Stimulated activated CD4-positive, alpha-beta T cell treated with anti-CD3 and anti-CD28 coated beads, Interleukin-12 subunit alpha, Interleukin-12 subunit beta, amount 100 ng/mL, for 48 hours (primary cell): ENCODE measurements around the gene AVPI1.
A peak's percentile ranks its signal among the peaks of the same experiment; 100 is the strongest.
"Not testable (repeated sequence)": the region's sequence is repeated elsewhere in the genome, so short reads cannot be mapped to it uniquely, and the experiment has no call there.

ENCODE experiments used
- DNase-seq, 3 donors: peaks; one replicate each; pipeline ENCODE4 v3.0.0-alpha.2; 2020; ENCODE audit warnings: low read depth in 2 of 3, low spot score in 1 of 3

The AVPI1 gene

GRCh38 chr10:97683556-97684367 is 3.3 kb downstream of the AVPI1 start:
- DNase-seq: no peak

DNA sequence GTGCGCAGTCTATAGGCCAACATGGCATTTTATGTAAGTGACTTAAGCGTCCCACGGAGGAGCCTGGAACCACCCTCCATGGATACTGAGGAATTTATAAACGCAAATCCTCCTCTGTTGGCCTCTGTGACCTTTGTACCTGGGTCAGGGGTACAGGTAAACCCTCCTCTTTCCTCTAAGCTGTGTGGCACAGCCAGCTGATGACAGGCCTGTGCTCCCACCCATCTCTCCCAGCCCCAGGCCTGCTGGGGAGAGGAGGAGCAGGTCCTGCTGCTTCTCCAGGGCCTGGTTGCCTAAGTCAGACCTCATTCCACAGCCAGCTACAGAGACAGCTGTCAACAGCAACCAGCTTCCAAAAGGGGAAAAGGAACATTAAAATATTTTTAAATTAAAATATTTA is 5.0 kb downstream of the AVPI1 start:
- DNase-seq: no peak

DNA sequence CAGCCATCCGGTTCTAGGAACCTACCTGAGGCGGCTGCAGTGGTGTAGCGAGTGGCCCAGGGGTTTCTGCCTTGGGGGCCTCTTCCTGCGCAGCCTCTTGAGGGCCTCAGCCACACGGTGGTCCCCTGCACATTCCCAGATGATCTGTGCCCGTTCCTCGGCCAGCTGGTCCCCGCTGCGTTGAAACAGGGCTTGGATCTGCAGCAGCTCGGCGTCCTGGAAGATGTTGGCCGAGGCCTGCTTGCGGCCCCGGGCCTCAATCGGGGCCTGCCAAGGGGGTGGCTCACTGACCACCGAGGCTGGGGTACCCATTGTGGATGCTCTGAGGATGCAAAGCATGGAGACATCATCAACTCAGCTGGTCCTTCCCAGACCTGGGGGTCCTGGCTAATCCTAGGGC is 7.4 kb downstream of the AVPI1 start:
- no peak for DNase-seq

- peak in 1 of 3 donors; percentile 18 for DNase-seq
Observed at GRCh38 chr10:97676770-97677581, 10.1 kb downstream of the AVPI1 start.

DNA sequence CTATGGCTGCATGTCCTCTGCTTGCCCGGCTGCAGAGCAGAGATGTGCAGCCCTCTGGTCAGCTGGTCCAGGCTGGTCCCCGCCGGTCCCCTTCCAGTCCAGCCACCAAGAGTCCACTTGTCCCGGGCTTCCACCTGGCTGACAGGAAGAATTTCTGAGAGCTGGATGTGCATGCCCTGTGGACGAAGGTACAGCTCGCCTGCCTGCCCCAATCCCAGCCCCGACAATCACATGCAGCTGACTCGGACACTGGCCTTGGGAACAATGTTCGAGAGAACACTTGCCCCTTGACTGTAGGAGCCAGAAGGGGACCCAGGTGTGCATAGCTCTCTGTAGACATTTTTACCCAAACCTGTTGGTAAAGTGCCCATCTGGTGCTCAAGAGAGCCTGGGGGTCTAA is 11.8 kb downstream of the AVPI1 start:
- no peak for DNase-seq

GRCh38 chr10:97673736-97674525 is 13.1 kb downstream of the AVPI1 start:
- DNase-seq: no peak

DNA sequence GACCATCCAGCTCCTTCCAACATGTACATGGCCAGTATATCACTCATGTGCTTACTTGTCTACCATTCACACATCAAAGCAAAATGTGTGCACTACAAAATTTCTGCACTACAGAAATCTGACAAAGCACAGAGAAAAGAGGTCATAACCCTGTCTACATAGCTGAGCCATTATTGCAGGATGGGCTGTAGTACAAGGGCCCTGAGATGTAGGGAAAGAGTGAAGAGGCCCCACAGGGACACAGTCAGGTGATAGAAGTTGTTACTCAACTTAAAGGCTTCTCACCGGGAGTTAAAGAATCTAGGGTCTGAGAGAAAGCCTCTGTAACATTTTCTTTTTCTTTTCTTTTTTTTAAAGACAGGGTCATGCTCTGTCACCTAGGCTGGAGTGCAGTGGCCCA is 17.5 kb downstream of the AVPI1 start:
- DNase-seq: no peak

DNA sequence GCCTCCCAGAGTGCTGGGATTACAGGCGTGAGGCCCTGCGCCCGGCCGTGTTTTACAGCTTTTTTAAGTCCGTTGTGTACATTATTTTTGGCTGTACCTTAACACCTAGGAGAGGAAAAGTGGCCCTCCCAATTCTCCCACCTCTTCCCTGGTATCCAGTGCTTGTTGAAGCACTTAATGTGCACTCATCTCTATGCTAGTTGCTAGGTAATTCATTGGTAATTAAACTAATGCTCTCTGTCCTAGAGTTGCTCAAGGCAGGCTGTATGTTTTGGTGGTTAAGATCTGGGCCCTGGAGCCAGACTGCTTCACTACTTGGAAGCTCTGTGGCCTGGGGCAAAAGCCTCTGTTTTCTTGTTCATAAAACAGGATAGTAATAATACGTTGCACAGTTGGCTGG is 19.6 kb downstream of the AVPI1 start:
- DNase-seq: no peak

DNA sequence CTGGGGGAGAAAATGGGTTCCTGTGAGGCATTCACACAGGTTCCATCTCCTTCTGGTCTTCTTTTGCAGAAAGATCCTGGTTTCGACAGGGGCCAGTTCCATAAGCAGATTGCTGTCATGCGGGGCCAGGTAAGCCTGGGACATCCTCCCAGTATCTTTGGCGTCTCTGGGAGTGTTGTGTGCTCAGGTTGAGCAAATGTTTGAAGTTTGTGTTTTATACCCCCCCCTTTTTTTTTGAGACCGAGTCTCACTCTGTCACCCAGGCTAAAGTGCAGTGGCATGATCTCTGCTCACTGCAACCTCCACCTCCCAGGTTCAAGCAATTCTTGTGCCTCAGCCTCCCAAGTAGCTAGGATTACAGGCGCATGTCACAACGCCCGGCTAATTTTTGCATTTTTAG is 20.0 kb downstream of the AVPI1 start:
- no peak for DNase-seq

GRCh38 chr10:97664282-97664850 is 22.7 kb downstream of the AVPI1 start:
- DNase-seq: no peak

- no peak for DNase-seq
Observed at GRCh38 chr10:97659589-97659988, 27.5 kb downstream of the AVPI1 start.

DNA sequence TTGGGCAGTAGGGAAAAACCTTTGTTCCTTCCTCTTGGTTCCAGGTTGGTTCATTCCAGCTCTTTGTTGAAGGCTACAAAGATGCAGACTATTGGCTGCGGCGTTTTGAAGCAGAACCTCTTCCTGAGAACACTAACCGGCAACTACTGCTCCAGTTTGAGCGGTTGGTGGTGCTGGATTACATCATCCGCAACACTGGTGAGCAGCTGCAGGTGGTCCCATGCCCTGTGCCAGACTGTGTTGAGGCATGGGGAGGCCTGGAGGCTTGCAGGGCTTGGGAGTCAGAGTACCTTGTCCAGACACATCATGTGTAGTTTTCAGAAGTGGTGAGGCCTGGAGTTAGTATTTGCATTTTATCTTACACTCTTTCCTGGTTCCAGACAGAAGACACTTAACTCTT is 30.3 kb downstream of the AVPI1 start:
- no peak for DNase-seq

DNA sequence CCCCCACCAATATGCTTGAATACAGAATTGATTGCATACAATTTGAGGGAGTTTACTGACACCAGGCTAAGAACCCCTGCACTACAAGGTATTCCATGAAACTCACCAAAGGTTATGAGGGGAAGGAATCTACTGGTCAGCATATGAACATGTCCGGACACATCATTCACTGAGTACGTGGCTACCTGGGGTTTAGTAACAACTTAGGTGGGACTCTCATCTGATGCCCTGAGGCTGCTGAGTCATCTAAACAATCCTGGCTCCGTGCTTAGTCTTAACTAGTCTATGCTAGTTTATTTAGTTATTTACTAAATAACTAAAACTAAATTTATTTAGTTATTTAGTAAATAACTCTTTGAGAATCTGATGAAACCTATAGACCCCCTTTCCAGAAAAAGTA is 35.3 kb downstream of the AVPI1 start:
- no peak for DNase-seq

GRCh38 chr10:97650726-97651125 is 36.3 kb downstream of the AVPI1 start:
- DNase-seq: no peak

GRCh38 chr10:97649405-97649750 is 37.7 kb downstream of the AVPI1 start:
- DNase-seq: not testable (repeated sequence)

DNA sequence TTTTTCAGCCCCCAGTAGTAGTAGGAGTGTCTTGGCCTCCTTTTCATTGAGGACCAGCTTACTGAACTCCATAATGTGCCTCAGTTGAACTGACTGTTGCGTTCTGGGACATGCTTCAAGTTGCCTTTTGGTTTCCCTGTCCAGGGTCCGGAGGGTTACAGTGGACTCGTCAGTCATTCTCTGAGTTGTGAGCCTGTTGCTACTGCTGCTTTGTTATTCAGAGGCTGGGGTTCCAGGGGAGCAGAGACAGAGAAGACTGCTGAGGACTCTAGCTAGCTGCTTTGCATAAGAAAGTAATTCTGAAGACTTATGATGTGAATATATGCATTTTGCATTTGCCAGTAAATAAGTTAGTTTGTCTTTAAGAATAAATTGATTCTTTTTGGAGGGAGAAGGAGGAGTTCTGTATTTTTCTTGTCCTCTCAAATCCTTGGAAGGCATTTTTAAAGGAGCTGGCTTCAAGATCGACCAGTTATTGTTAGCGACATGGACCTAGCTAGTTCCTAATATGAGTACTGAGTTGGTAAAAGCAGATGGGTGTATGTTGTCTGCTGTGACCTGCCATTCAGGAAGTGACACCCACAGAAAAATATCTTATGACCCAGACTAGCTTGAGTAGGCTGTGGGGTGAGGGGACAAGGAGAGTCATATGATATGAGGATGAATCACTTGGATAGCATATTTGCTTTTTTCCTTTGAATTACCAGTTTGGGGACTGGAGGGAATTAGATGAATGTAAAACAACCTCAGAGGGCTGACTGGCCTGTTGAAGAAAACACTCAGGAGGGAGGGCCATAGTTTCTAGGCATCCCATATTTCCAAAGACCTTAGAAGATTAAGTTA is 38.3 kb downstream of the AVPI1 start:
- peak; percentile 16 to 25 (median 24) for DNase-seq

GRCh38 chr10:97647556-97647955 is 39.5 kb downstream of the AVPI1 start:
- DNase-seq: no peak

DNA sequence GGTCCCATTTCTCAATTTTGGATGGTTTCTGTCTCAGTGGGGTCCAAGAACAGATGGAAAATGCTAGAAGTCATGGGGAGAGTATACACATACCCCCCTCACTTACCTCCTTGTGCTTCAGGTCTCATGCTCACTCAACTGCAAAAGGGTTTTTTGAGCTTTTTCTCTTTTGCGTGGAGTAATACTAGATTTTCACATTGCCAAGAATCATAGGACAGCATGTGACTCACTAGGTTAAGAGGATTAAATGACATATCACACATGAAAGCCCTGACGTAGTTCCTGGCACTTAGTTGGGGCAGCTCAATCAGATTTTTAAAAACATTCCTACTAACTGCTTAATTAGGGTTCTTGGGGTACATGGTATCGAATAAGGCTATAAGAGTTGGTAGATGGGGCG is 42.1 kb downstream of the AVPI1 start:
- DNase-seq: no peak

GRCh38 chr10:97643441-97643985 is 43.5 kb downstream of the AVPI1 start:
- DNase-seq: no peak

DNA sequence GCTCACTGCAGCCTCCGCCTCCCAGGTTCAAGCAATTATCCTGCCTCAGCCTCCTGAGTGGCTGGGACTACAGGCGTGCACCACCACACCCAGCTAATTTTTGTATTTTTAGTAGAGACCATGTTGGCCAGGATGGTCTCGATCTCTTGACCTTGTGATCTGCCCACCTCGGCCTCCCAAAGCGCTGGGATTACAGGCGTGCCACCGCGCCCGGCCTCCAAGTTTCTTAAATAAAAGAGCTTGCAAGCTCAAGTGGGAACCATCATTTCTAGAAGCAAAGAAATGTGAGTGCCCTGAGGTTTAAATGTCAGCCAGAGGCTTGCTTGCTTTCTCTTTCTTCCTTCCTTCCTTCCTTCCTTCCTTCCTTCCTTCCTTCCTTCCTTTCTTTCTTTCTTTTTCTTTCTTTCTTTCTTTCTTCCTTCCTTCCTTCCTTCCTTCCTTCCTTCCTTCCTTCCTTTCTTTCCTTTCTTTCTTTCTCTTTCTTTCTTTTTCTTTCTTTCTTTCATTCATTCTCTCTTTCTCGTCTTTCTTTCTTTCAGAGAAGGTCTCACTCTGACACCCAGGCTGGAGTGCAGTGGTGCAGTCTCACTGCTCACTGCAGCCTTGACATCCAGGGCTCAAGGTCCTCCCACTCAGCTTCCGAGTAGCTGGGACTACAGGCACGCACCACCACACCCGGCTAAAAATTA is 44.4 kb downstream of the AVPI1 start:
- DNase-seq: not testable (repeated sequence)
